GM13976 (cell line): ENCODE data around the gene FBP2.

Experiments used
- DNase-seq: peaks from one replicate; pipeline ENCODE4 v3.0.0; 2012; ENCODE audit warnings: low spot score
- CTCF ChIP-seq: IDR thresholded peaks from 2 replicates; pipeline ENCODE4 v1.5.1; 2012; ENCODE audit warnings: borderline replicate concordance, mild to moderate bottlenecking; ENCODE audit not compliant: insufficient read depth; ENCODE audit errors: extremely low read depth, missing control alignments, control extremely low read depth
- in situ Hi-C: fragments of 300-500 bp; cut with MboI; formaldehyde crosslinking; loops from one replicate; pipeline ENCODE4 v1.12.0; 2022; ENCODE audit warnings: low sequenced_read_pairs, mixed read lengths, inconsistent platforms; ENCODE audit not compliant: unreplicated experiment

The FBP2 gene

GRCh38 chr9:94593459-94594345 lies at the start of gene FBP2:
Gene FBP2, minus strand, starts transcription at chr9:94593824. Its CDS starts 98 bp downstream, at chr9:94593726.
- DNase-seq: no peak
- no peak for TF ChIP-seq CTCF
- in situ Hi-C loops: no loop called here

- no peak for DNase-seq
- no peak for TF ChIP-seq CTCF
- in situ Hi-C loops: no loop called here
Observed at GRCh38 chr9:94643176-94643575, 49.6 kb upstream of the FBP2 start.

GRCh38 chr9:94642501-94642900 lies 48.9 kb upstream of the FBP2 start:
- no peak for TF ChIP-seq CTCF
- in situ Hi-C loops: no loop called here
- no peak for DNase-seq

- in situ Hi-C loops: no loop called here
- DNase-seq: no peak
- TF ChIP-seq CTCF: no peak
Observed at GRCh38 chr9:94639999-94640376, 46.4 kb upstream of the FBP2 start.

- peak; percentile 65 for DNase-seq
- in situ Hi-C loops: no loop called here
- TF ChIP-seq CTCF: no peak
Observed at GRCh38 chr9:94639061-94639998, 45.7 kb upstream of the FBP2 start, which contains the start of gene FBP1. Gene FBP1, minus strand, starts transcription at chr9:94639518. Its CDS starts 208 bp downstream, at chr9:94639310.

- no peak for TF ChIP-seq CTCF
- in situ Hi-C loops: no loop called here
- DNase-seq: no peak
Observed at GRCh38 chr9:94638335-94639060, 44.9 kb upstream of the FBP2 start.
